GM12878 (cell line): ENCODE data around the gene GALNTL6.

ENCODE experiments used
- CBX3 ChIP-seq: fragments of 200-600 bp; sonication (generic); IDR thresholded peaks from 2 replicates; pipeline ENCODE4 v1.6.1; 2016; ENCODE audit warnings: low read depth, borderline replicate concordance
- CTCF ChIP-seq, 3 experiments: IDR thresholded peaks in 2 of 3; conservative IDR thresholded peaks in 1 of 3; 2 replicates each; pipeline ENCODE4 v1.5.1; 2011; ENCODE audit warnings: low read depth in 3 of 3, low read length in 3 of 3, mild to moderate bottlenecking in 3 of 3, control low read depth in 2 of 3, moderate library complexity in 2 of 3, inconsistent platforms in 1 of 3, mixed read lengths in 1 of 3; ENCODE audit not compliant: control insufficient read depth in 2 of 3, insufficient read depth in 1 of 3; ENCODE audit errors: extremely low read depth in 1 of 3
- SP1 ChIP-seq: IDR thresholded peaks from one replicate; pipeline ENCODE4 v1.6.1; 2011; ENCODE audit warnings: low read depth, low read length
- TCF7 ChIP-seq: IDR thresholded peaks from 2 replicates; pipeline ENCODE4 v1.6.1; 2014; ENCODE audit warnings: antibody characterized with exemption, borderline replicate concordance
- YY1 ChIP-seq: IDR thresholded peaks from 2 replicates; pipeline ENCODE4 v1.6.1; 2011; ENCODE audit warnings: low read depth, mild to moderate bottlenecking, low read length
- ZNF592 ChIP-seq: fragments of 450-650 bp; IDR thresholded peaks from 2 replicates; pipeline ENCODE4 v1.6.1; 2017; ENCODE audit warnings: mild to moderate bottlenecking, moderate library complexity

- TF ChIP-seq CTCF (IDR thresholded peaks at IDR 0.05 in 2 of 3, conservative IDR thresholded peaks at IDR 0.05 in 1 of 3; ENCODE audit: control insufficient read depth in 2 of 3, extremely low read depth in 1 of 3, insufficient read depth in 1 of 3, low read depth in 3 of 3, low read length in 3 of 3) (no peak), SP1 (no peak), YY1 (no peak), TCF7 (no peak), ZNF592 (no peak), CBX3 (no peak)
Measured at GRCh38 chr4:172253409-172253808, 440.2 kb downstream of the GALNTL6 start.
